Measurements from ENCODE around the gene LRMDA. TPM values are rescaled to one million over a fixed set of nuclear protein-coding genes. Genes with fewer than 3 reads are reported as not detected.

LRMDA gene
- total RNA-seq, 3 donors from 2014 or later: 8.3 to 17.1 (median 11.1) TPM

- H3K27ac ChIP-seq: no peak overlapping the region
- intact Hi-C loops (cut with DNase I; ENCODE audit: low total_unique reads): no loop called here
- no peak for DNase-seq (ENCODE audit: low spot score in 2 of 2)
- no peak for TF ChIP-seq POLR2A (IDR thresholded peaks at IDR 0.05)
- TF ChIP-seq, protein P1, sequence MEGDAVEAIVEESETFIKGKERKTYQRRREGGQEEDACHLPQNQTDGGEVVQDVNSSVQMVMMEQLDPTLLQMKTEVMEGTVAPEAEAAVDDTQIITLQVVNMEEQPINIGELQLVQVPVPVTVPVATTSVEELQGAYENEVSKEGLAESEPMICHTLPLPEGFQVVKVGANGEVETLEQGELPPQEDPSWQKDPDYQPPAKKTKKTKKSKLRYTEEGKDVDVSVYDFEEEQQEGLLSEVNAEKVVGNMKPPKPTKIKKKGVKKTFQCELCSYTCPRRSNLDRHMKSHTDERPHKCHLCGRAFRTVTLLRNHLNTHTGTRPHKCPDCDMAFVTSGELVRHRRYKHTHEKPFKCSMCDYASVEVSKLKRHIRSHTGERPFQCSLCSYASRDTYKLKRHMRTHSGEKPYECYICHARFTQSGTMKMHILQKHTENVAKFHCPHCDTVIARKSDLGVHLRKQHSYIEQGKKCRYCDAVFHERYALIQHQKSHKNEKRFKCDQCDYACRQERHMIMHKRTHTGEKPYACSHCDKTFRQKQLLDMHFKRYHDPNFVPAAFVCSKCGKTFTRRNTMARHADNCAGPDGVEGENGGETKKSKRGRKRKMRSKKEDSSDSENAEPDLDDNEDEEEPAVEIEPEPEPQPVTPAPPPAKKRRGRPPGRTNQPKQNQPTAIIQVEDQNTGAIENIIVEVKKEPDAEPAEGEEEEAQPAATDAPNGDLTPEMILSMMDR (IDR thresholded peaks at IDR 0.05): no peak
- TF ChIP-seq POLR2AphosphoS5 (IDR thresholded peaks at IDR 0.05): no peak
- H3K36me3 ChIP-seq: no peaks in the 10 kb centered on the region
- H3K4me3 ChIP-seq: peak overlapping the region in 1 of 3 donors; percentile 13
- H3K9me3 ChIP-seq: no peaks in the 10 kb centered on the region
- no peaks in the 10 kb centered on the region for H3K27me3 ChIP-seq
- H3K4me1 ChIP-seq: no peaks in the 10 kb centered on the region
Measured at GRCh38 chr10:75592791-75593643, 161.6 kb downstream of the LRMDA start.

DNA sequence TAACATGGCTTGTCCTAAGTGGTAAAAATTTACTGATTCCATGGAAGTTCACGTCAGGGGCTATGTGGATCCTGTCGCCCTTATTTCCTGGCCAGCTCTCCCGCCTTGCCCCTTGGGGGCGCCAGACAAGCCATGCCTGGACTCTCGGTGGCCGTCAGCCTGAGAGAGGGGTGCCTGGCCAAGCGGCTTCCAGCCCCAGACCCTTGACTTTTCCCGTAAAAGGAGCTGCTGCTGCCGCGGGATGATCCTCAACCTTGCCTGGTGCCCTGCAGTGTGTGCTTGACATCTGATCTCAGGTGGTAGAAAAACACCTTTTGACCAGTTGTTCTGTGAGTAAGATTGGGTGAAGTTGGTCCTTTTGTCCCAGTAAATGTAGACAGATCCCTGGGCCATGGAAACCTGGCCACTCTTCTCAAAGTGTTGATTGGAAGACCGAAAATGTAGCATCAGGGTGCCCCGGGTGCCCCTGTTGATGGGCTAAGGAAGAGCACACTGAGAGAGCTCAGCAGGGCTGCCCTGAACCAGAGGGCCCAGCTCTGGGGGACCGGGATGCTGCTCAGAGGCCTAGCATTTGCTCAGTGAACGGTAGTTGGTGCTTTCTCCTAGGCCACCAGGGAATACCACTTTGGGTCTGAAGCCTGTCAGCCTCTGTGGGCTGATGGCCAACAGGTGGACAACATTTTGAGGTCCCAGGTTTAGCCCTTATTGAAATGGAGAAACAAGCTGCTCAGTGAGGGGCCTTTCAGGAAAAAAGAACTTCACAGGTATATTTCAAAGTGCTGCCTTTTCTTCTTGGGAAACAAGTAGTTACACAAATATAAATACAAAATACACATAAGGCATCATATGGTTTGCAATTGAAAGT lies 162.5 kb downstream of the LRMDA start:
- Histone ChIP-seq H3K27me3 (no peaks in the 10 kb centered on the region), H3K4me1 (no peaks in the 10 kb centered on the region), H3K27ac (no peak overlapping the region), H3K9me3 (no peaks in the 10 kb centered on the region), H3K4me3 (no peak overlapping the region), H3K36me3 (no peaks in the 10 kb centered on the region)
- intact Hi-C loops (cut with DNase I; ENCODE audit: low total_unique reads): no loop called here
- DNase-seq (ENCODE audit: low spot score in 2 of 2): no peak
- no peak for TF ChIP-seq POLR2A (IDR thresholded peaks at IDR 0.05)
- TF ChIP-seq POLR2AphosphoS5 (IDR thresholded peaks at IDR 0.05): no peak
- TF ChIP-seq, protein P1 (IDR thresholded peaks at IDR 0.05): no peak

GRCh38 chr10:75596930-75597620 lies 165.7 kb downstream of the LRMDA start:
- intact Hi-C loops (cut with DNase I; ENCODE audit: low total_unique reads): no loop called here
- Histone ChIP-seq H3K27ac (no peak overlapping the region), H3K4me1 (no peaks in the 10 kb centered on the region), H3K27me3 (no peaks in the 10 kb centered on the region), H3K9me3 (no peaks in the 10 kb centered on the region), H3K36me3 (no peaks in the 10 kb centered on the region), H3K4me3 (no peak overlapping the region)
- TF ChIP-seq, protein P1 (IDR thresholded peaks at IDR 0.05): no peak
- no peak for TF ChIP-seq POLR2A (IDR thresholded peaks at IDR 0.05)
- no peak for TF ChIP-seq POLR2AphosphoS5 (IDR thresholded peaks at IDR 0.05)
- no peak for DNase-seq (ENCODE audit: low spot score in 2 of 2)

DNA sequence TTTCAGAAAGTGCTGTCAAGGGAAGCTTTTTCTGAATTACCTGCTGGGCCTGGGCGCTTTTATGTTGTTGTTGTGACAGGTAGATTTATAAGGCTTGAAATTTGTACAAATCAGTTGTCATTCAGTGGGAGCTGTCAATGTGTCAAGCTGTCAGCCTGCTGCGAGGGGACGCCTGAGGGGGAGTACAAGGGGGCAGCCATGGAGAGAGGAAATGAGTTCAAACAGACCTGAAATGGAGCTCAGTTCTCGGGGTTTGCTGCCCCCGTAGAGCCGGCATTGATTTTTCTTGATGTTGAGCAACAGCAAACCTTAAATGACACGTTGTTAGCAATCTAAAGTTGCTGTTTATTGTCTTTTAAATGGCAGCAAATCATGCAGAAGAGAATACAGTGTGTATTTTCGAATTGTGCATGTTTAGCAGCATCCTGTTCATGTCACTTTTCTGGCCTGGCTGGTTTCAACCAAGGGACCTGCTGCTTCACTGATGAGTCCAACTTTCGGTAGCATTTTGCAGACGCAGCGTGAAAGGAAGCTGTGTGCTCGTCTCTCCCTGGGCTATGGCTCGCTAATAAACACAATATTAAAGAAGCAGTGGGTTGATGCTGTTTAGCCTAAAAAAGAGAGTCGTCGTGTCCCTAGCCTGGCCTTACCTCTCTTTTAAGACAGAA lies 166.5 kb downstream of the LRMDA start:
- TF ChIP-seq, protein P1 (IDR thresholded peaks at IDR 0.05): no peak
- TF ChIP-seq POLR2A (IDR thresholded peaks at IDR 0.05): no peak
- TF ChIP-seq POLR2AphosphoS5 (IDR thresholded peaks at IDR 0.05): no peak
- H3K9me3 ChIP-seq: no peaks in the 10 kb centered on the region
- intact Hi-C loops (cut with DNase I; ENCODE audit: low total_unique reads): no loop called here
- DNase-seq (ENCODE audit: low spot score in 2 of 2): no peak
- no peaks in the 10 kb centered on the region for H3K36me3 ChIP-seq
- no peaks in the 10 kb centered on the region for H3K27me3 ChIP-seq
- no peak overlapping the region for H3K27ac ChIP-seq
- H3K4me3 ChIP-seq: no peak overlapping the region
- H3K4me1 ChIP-seq: no peaks in the 10 kb centered on the region
